Ishikawa (cell line): ENCODE data around the gene TTLL6.

ENCODE experiments used
- CEBPB ChIP-seq: IDR thresholded peaks from 2 replicates; pipeline ENCODE4 v1.6.1; 2012
- CREB1 ChIP-seq: IDR thresholded peaks from 2 replicates; pipeline ENCODE4 v1.6.1; 2012; ENCODE audit warnings: low read depth
- EGR1 ChIP-seq: IDR thresholded peaks from 2 replicates; pipeline ENCODE4 v1.6.1; 2012
- EP300 ChIP-seq: IDR thresholded peaks from 2 replicates; pipeline ENCODE4 v1.6.1; 2012; ENCODE audit warnings: borderline replicate concordance
- FOXM1 ChIP-seq: IDR thresholded peaks from 2 replicates; pipeline ENCODE4 v1.6.1; 2012; ENCODE audit warnings: low read depth, borderline replicate concordance
- NFIC ChIP-seq: IDR thresholded peaks from 2 replicates; pipeline ENCODE4 v1.6.1; 2012
- RAD21 ChIP-seq: IDR thresholded peaks from 2 replicates; pipeline ENCODE4 v1.6.1; 2012; ENCODE audit warnings: low read depth
- TAF1 ChIP-seq: IDR thresholded peaks from 2 replicates; pipeline ENCODE4 v1.6.1; 2012; ENCODE audit warnings: low read depth, mild to moderate bottlenecking
- TCF12 ChIP-seq: IDR thresholded peaks from 2 replicates; pipeline ENCODE4 v1.6.1; 2012; ENCODE audit warnings: low read depth
- TEAD4 ChIP-seq: IDR thresholded peaks from 2 replicates; pipeline ENCODE4 v1.6.1; 2012
- YY1 ChIP-seq: IDR thresholded peaks from 2 replicates; pipeline ENCODE4 v1.6.1; 2012; ENCODE audit warnings: low read depth
- ZBTB7A ChIP-seq: IDR thresholded peaks from 2 replicates; pipeline ENCODE4 v1.6.1; 2012; ENCODE audit warnings: low read depth
- TF ChIP-seq, protein P1 (sequence below): IDR thresholded peaks from 2 replicates; pipeline ENCODE4 v1.6.1; 2012
- TF ChIP-seq, protein P2 (sequence below): IDR thresholded peaks from 2 replicates; pipeline ENCODE4 v1.6.1; 2012; ENCODE audit warnings: low read depth, mild to moderate bottlenecking
- TF ChIP-seq, protein P3 (sequence below): IDR thresholded peaks from 2 replicates; pipeline ENCODE4 v1.6.1; 2012

TTLL6 gene

DNA sequence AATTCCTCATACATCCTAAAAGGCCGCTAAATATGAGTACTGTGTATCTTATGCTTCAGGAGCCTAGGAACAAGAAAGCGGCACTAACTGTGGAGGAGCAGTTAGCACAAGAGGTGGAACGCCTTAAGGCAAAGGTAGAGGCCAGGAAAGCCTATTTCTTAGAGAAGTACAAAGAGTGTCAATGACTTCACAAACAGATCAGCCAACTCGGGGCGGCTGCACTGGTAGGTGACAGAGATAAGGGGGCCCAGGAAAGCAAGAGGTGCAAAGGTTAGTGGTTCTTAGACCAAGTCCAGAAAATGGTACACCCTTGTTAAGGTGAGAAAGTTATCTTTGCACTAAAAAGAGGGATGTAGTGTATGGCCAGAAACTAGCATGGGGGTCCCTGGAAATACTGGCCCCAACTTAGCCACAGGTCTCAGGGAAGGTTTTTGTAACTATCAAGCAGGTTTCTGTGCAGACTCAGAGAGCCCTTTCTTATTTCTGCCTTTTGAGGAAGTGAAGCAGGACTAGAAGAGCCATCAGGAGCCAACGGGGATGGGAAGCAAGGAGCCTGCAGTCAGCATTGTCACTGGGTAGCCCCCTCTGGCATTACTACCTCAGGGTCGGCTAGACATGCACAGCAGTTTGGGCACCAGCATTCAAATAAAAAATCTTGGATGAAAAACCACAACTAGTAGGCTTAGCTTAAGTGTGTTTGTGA, 37.9 kb upstream of the TTLL6 start:
- TF ChIP-seq, protein P1, sequence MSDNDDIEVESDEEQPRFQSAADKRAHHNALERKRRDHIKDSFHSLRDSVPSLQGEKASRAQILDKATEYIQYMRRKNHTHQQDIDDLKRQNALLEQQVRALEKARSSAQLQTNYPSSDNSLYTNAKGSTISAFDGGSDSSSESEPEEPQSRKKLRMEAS, result no peak
- TF ChIP-seq CEBPB, result no peak
- no peak for TF ChIP-seq EGR1
- no peak for TF ChIP-seq EP300
- TF ChIP-seq, protein P2, sequence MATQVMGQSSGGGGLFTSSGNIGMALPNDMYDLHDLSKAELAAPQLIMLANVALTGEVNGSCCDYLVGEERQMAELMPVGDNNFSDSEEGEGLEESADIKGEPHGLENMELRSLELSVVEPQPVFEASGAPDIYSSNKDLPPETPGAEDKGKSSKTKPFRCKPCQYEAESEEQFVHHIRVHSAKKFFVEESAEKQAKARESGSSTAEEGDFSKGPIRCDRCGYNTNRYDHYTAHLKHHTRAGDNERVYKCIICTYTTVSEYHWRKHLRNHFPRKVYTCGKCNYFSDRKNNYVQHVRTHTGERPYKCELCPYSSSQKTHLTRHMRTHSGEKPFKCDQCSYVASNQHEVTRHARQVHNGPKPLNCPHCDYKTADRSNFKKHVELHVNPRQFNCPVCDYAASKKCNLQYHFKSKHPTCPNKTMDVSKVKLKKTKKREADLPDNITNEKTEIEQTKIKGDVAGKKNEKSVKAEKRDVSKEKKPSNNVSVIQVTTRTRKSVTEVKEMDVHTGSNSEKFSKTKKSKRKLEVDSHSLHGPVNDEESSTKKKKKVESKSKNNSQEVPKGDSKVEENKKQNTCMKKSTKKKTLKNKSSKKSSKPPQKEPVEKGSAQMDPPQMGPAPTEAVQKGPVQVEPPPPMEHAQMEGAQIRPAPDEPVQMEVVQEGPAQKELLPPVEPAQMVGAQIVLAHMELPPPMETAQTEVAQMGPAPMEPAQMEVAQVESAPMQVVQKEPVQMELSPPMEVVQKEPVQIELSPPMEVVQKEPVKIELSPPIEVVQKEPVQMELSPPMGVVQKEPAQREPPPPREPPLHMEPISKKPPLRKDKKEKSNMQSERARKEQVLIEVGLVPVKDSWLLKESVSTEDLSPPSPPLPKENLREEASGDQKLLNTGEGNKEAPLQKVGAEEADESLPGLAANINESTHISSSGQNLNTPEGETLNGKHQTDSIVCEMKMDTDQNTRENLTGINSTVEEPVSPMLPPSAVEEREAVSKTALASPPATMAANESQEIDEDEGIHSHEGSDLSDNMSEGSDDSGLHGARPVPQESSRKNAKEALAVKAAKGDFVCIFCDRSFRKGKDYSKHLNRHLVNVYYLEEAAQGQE, result no peak
- TF ChIP-seq NFIC, result no peak
- TF ChIP-seq TAF1, result no peak
- TF ChIP-seq YY1, result no peak
- no peak for TF ChIP-seq FOXM1
- TF ChIP-seq TCF12, result no peak
- TF ChIP-seq, protein P3, sequence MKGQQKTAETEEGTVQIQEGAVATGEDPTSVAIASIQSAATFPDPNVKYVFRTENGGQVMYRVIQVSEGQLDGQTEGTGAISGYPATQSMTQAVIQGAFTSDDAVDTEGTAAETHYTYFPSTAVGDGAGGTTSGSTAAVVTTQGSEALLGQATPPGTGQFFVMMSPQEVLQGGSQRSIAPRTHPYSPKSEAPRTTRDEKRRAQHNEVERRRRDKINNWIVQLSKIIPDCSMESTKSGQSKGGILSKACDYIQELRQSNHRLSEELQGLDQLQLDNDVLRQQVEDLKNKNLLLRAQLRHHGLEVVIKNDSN, result no peak
- no peak for TF ChIP-seq ZBTB7A
- no peak for TF ChIP-seq CREB1
- TF ChIP-seq TEAD4, result no peak
- no peak for TF ChIP-seq RAD21

DNA sequence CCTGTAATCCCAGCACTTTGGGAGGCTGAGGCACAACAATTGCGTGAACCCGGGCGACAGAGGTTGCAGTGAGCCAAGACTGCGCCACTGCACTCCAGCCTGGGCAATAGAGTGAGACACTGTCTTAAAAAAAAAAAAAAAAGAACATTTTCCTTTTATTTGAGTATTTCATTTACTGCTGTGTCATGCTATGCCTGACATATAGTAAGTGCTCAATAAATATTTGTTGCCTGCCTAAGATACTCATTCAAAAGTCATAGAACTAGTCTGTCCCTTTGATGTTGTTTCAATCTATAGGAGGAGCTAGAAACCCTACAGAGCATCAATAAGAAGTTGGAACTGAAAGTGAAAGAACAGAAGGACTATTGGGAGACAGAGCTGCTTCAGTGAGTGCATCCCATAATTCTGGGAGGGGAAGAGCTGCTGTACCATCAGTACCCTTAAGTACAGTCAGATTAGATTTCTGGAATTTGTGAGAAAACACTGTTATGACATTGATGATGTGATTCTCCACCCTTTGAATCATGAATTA, 33.8 kb upstream of the TTLL6 start:
- no peak for TF ChIP-seq NFIC
- TF ChIP-seq RAD21, result no peak
- TF ChIP-seq, protein P2, result no peak
- no peak for TF ChIP-seq TCF12
- no peak for TF ChIP-seq EP300
- TF ChIP-seq, protein P3, result no peak
- TF ChIP-seq, protein P1, result no peak
- no peak for TF ChIP-seq FOXM1
- no peak for TF ChIP-seq YY1
- no peak for TF ChIP-seq CEBPB
- TF ChIP-seq TAF1, result no peak
- TF ChIP-seq TEAD4, result no peak
- no peak for TF ChIP-seq ZBTB7A
- TF ChIP-seq CREB1, result no peak
- no peak for TF ChIP-seq EGR1

DNA sequence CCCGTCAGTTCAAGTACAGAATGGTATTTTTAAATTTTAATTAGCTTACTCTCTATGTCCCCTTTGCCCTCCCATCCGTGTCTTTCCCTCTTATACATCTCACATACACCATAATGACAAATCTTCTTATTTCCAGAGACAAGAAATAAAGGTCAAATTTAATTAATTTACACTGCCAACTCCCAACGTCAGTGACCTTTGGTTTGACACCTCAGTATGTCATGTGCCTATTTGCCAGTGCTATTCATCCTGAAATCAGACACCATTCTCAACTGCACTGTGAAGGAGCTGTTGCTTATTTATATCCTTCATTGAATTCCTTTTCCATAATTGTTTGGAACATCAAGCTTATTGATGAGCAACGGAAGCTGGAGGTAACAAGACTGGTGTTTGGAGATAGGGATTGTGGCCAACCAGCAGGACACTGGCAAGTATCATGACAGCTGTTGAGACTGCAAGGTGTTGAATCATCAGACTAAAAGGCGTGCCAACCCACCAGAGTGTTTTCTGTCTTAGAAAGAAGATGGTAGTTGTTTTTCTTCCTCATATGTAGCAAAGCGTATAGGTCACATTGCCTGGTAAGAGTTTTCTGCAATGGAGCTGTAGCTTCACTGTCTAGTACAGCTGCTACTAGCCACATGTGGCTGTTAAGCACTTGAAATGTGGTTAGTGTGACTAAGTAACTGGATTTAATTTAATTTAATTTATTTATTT, 26.3 kb upstream of the TTLL6 start:
- TF ChIP-seq CREB1, result no peak
- TF ChIP-seq, protein P1, result no peak
- TF ChIP-seq TCF12, result no peak
- no peak for TF ChIP-seq YY1
- no peak for TF ChIP-seq ZBTB7A
- TF ChIP-seq TEAD4, result no peak
- TF ChIP-seq, protein P3, result no peak
- TF ChIP-seq NFIC, result no peak
- no peak for TF ChIP-seq EP300
- TF ChIP-seq, protein P2, result no peak
- no peak for TF ChIP-seq TAF1
- no peak for TF ChIP-seq CEBPB
